NCI-H146 (cell line): ENCODE data around the gene TPCN2.
"Not testable (repeated sequence)": the region's sequence is repeated elsewhere in the genome, so short reads cannot be mapped to it uniquely, and the experiment has no call there.

Experiments used
- DNase-seq: peaks from one replicate; lab custom pipeline; 2025; lab: John Stamatoyannopoulos, UW

TPCN2 gene

GRCh38 chr11:69048694-69049489 is at the start of gene TPCN2:
Gene TPCN2, plus strand, starts transcription at chr11:69048932. Its CDS starts 66 bp downstream, at chr11:69048998.
- DNase-seq, result peak; percentile 97

DNA sequence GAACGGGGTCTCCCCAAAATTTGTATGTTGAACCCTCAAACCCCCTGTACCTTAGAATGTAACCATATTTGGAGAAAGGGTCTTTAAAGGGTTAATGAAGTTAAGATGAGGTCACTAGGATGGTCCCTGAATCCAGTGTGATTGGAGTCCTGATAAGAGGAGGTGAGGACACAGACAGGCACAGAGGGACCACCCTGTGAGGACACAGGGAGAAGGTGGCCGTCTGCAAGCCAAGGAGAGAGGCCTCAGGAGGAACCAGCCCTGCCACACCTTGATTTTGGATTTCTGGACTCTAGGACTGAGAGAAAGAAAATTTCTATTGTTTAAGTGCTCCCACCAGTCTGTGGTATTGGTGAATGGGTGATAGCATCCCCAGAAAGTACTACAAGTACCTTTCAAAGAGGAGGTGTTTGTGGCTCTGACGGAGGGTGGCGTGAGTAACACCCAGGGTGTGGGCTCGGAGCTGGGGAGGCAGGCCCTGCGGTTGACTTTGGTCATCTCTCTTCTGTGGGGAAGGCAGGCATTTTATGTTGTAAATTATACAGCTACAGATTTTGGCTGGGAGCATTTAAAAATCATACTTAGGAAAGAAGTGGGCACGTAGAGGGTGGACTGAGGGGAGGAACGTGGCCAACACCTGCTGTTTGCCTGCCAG is 49.5 kb upstream of the TPCN2 start:
- no peak for DNase-seq

DNA sequence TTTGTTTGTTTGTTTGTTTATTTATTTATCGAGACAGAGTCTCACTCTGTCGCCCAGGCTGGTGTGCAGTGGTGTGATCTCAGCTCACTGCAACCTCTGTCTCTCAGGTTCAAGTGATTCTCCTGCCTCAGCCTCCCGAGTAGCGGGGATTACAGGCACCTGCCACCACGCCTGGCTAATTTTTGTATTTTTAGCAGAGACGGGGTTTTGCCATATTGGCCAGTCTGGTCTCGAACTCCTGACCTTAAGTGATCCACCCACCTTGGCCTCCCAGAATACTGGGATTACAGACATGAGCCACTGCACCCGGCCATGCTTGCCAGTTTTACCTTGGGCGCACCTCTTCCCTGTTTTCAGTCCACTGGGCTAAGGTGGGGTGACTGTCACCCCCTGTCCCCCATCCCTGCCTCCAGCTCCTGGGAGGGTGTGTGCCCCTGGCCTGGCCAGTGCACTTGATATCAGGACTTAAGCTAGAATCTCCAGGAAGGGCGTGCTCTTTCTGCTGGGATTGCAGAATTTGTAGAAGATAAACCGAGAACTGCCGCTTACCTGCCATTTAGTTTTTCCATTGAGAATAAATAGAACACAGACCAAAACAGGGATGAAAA is 48.9 kb upstream of the TPCN2 start:
- DNase-seq, result not testable (repeated sequence)

GRCh38 chr11:69000391-69000790 is 48.3 kb upstream of the TPCN2 start:
- DNase-seq, result no peak

DNA sequence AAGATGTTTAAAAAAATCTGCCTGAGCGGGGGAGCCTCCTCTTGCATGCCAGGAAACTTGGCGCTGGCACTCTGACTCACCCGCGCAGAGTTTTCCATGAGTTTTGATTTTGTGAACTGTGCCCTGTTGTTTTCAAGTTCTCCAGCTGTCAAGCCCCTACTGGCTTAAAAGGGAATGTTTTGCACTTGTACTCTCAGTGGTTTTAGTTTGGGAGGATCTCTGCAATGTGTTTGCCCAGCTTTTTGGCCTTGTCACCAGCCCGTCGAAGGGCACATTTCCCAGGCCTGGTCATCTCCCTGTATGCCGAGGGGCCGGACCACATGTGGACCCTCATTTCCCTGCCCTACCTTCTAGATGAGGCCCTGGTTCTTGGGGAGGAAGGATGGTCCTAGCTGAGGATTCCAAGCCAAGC is 47.9 kb upstream of the TPCN2 start:
- no peak for DNase-seq

- no peak for DNase-seq
Measured at GRCh38 chr11:69001243-69002081, 47.3 kb upstream of the TPCN2 start.

GRCh38 chr11:69002110-69002569 is 46.6 kb upstream of the TPCN2 start:
- no peak for DNase-seq

DNA sequence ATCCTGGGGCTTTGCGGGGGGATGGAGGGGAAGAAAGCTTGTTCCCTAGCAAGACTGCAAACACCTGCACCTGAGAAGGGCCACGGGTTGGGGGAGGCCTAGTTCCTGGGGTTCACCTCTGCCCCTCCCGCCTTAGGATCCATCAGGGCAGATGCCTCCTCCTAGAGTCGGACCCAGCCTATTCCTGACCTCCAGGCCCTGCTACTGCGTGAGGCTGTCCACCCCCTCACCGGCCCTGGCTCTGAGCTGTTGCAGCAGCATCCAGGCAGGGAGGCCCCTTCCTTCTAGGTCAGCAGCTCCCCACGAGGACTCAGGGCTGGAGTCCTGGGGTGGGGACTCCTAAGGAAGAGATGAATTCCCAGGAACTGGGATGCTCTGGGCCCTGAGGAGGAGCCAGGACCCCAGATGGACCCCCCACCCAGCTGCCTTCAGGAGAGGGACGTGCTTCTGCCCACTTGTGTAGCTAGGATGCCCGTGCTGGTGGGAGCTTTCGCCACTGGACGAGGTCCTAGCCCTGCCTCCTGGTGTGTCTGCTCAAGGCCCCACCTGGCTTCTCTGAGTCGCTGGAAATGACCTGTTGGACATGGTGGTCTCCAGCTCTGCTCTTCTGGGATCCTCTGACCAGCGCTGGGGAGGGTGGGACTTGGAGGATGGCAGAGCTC is 46.0 kb upstream of the TPCN2 start:
- DNase-seq, result no peak

DNA sequence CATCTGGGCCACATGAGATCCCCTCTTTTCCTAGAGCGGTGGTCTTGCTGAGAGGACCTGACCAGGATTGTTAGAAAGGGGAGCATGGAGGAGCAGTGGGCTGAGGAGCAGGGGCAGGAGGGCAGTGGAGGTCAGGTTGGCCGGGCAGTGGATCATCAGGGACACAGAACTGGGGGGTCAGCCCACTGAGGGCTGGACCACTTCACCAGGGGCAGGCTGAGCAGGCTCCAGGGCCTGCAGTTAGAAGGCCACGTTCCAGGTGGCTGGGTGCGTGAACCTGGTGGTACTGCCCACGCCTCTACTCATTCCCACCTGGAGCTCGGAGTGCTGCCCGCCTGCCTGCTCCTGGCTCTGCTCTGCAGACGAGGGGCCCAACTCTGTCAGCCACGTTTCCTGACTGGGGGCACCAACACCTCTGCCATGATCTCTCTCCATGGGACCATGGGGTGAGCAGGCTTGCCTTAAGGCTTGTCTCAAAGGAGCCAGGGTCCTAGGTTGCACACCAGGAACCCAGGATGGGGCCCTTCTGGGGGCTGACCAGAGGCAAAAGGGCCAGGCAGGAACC is 45.3 kb upstream of the TPCN2 start:
- DNase-seq, result no peak

- DNase-seq, result no peak
Measured at GRCh38 chr11:69003866-69004367, 44.8 kb upstream of the TPCN2 start.

DNA sequence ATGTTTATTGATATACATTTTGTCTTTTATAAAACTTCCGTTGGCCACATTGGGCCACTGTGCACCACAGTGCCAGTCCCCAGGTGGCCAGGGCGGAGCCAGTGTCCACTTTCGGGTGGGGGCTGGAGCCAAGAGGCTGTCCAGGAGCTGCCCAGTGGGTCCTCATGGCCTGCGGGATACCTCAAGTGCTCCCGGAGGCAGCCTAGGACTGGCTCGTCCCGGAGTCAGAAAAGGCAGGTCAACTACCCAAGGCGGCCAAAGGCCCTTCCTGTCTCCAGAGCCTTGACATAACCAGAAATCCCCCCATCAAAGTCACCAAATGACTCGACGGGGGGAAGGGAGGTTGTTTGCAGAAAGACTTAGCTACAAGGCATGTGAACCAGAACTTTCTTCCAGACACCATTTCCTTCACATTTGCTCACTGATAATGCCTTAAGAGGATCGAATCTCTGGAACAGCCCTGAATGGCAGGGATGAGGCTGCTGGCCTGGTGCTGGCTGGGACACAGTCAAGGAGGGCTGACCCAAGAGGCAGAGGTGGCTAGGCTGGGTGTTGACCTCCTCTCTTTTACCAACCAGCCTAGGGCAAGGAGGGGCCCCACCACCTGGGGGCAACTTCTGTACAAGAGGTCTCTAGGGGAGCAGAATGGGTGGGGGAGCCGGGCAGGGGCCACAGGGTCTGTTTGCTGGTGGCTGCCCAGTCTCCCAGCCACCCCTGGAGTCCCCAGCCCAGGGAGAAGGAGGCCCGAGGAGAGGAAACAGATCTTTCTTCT is 44.1 kb upstream of the TPCN2 start:
- no peak for DNase-seq

DNA sequence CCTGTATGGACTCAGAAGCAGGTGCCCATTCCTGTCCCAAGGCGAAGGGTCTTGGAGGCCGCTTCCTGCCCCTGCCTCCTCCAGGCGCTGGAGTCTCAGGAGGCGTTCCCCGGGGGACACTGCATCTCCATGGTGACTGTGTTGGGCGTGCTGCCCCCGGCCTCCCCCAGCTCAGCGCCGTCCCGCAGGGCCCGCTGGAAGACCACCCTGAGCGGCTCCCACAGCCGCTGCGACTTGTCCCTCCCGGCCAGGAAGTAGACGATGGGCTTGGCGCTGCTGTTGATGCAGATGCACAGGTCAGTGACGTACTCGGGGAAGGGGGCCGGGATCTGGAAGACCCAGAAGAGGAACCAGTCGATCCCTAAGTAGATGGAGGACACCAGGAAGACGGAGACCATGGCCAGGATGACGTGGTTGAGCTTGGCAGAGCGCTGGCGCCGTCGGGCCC is 43.5 kb upstream of the TPCN2 start:
- no peak for DNase-seq

- no peak for DNase-seq
Measured at GRCh38 chr11:69005631-69006368, 42.9 kb upstream of the TPCN2 start.

DNA sequence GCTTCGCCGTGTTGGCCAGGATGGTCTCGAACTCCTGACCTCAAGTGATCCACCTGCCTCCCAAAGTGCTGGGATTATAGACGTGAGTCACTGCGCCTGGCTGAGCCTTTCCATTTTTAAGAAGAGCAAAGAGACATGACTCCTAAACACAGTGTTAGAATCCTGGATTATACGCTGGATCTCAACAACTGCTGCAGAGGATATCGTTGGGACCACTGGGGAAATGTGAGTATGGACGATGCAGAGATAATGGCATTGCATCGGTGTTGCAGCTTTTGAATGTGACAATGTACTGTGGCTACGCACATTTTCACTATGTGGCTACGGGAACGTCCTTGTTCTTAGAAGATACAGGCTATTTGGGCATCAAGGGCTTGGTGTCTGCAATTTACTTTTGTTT is 41.9 kb upstream of the TPCN2 start:
- no peak for DNase-seq

- peak; percentile 94 for DNase-seq
Measured at GRCh38 chr11:69007975-69008381, 40.8 kb upstream of the TPCN2 start.

DNA sequence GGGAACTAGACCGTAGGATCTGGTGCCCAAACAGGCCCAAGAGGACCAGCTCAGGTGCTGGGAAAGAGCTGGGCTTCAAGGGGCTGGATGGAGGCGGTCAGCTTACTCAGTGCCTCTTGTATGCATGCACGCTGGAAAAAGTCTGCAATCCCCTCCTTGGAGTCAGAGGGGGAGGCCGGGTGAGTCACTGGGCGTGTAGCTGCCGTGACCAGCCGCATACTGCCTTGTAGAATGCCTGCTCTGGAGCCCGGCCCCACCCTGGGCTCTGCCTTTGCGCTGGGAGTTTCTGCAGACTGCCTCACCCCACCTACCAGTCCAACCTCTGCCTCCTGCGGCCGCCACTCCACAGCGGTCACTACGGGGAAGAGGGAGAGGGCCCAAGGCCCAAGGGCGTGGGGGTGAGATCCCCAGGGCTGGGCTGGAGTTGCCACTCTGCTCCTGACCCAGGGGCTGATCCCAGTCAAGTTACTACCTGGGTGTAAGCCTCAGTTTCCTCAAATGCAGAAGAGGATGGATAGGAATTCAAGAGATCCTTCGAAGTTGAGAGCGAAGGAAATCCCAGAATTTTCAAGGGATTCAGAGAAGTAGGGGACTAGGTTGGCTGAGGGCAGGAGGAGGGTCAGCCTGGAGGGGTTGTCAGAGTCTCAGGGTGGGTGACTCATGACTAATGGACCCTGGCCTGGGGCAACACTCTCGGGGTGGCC is 39.8 kb upstream of the TPCN2 start:
- DNase-seq, result peak; percentile 24

DNA sequence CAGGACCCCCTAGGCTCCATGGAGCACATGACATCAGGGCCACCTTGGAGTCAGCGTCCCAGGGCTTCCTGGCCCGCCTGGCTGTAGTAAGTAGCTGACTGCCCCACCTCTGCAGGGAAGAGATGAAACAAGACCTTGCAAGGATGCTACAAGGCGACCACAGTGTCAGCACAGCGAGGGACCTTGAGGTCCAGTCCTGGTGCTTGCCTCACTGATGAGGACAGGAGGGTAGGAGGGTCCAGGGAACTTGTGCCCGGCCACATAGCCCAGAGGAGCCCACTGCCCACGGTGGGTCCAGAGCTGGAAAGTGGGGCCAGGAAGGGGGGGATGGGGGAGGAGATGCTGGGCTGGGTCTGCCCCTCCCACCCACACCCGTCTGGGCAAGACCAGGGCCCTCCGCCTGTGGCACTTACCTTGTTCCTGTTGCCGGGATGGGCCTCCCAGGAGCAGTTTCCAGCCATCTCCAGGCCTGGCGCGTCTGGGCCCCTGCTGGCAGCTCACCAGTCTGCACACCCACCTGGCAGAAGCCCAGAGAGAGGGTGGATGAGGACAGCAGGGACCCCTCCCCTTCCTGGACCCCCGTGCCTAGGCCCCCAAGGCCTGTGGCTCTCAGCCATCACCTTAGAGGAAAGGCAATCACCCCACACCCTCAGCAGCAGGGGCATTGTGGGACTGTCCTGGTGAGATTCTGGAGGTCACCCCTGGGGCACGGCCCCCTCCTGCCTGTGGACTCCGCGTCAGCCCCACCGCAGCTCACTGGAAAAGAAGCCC is 39.1 kb upstream of the TPCN2 start:
- DNase-seq, result no peak

DNA sequence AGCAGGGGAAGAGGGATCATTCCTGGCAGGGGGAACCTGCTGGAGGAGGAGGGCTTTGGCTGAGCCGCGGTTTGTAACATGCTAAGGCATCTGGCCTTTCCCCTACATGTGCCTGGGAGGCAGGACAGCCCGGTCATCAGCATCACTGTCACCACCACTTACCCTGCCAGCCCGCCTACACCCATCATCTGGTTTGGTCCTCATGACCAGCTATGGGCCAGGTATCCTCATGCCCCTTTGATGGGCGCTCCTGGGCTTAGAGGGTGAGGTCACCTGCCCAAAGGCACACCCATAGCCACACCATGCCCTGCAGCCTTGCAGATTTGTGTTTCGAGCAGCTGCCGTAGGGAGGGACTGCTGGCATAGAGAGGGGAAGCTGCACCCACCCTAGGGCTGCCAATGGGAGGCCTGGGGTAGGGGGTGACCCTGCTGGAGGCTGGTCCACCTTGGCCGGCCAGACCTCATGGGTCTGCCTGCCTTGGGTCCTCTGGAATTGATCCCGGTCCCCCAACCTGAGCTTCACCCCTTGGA is 38.3 kb upstream of the TPCN2 start:
- DNase-seq, result peak; percentile 12
